Subcutaneous abdominal adipose tissue (tissue), 5 donors: ENCODE measurements around the gene HMCN2.

Experiments
- H3K27ac ChIP-seq: one replicate; pipeline ENCODE4 v1.7.0; 2013; ENCODE audit warnings: low read depth, mild to moderate bottlenecking, inconsistent platforms, low read length, moderate library complexity
- H3K27me3 ChIP-seq, 5 donors: one replicate each; pipeline ENCODE4 v1.7.0; 2013; ENCODE audit warnings: low read length in 5 of 5, inconsistent platforms in 1 of 5; ENCODE audit not compliant: control insufficient read depth in 5 of 5, insufficient read depth in 4 of 5
- H3K36me3 ChIP-seq, 5 donors: one replicate each; pipeline ENCODE4 v1.7.0; 2013; ENCODE audit warnings: low read length in 5 of 5; ENCODE audit not compliant: control insufficient read depth in 5 of 5, insufficient read depth in 5 of 5
- H3K4me1 ChIP-seq, 5 donors: one replicate each; pipeline ENCODE4 v1.7.0; 2013; ENCODE audit warnings: low read length in 5 of 5, mild to moderate bottlenecking in 3 of 5, moderate library complexity in 1 of 5; ENCODE audit not compliant: control insufficient read depth in 5 of 5, insufficient read depth in 5 of 5
- H3K4me3 ChIP-seq, 5 donors: one replicate each; pipeline ENCODE4 v1.7.0; 2013; ENCODE audit warnings: low read length in 5 of 5, low read depth in 1 of 5
- H3K9ac ChIP-seq, 5 donors: one replicate each; pipeline ENCODE4 v1.7.0; 2013; ENCODE audit warnings: low read length in 5 of 5, mild to moderate bottlenecking in 4 of 5, moderate library complexity in 3 of 5
- H3K9me3 ChIP-seq, 5 donors: one replicate each; pipeline ENCODE4 v1.7.0; 2013; ENCODE audit warnings: low read length in 5 of 5; ENCODE audit not compliant: control insufficient read depth in 5 of 5
- donor health status: healthy.
- donor health status: healthy.
- donor health status: healthy.
- donor health status: healthy.
- donor health status: healthy.

The HMCN2 gene

DNA sequence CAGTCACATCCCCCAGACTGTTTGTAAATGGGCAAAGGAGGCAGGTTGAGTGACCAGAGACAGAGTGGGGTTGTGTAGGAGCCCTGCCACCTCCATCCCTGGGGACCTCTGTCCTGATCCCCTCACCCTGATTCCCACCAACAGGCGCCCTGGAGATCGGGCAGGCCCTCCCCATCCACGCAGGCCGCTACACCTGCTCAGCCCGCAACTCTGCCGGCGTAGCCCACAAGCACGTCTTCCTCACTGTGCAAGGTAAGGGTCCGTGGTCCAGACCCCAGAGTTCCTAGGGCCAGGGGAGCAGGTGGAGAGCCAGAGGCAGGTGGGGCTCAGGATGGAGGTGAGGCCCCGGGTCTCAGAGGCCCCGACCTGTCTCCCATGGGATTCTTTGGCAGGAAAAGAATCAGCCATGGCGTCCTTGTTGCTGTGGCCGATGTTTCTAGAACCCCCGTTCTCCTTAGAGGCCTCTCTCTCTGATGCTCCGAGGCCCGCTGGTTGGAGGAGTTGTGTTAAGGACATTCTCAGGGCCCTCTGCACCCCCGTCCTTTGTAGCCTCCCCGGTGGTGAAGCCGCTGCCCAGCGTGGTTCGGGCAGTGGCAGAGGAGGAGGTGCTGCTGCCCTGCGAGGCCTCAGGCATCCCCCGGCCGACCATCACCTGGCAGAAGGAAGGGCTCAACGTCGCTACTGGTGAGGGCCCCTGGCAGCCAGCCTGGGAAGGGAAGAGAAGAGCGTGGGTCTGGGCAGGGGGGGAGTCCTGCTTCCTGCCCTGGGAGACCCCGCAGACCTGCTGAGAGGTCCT, 137.3 kb downstream of the HMCN2 start:
- no peak overlapping the region for H3K27ac ChIP-seq
- H3K4me1 ChIP-seq = peaks cover 0 to 4% (median 0%) of the 10 kb centered on the region in 5 donors
- H3K4me3 ChIP-seq = no peak overlapping the region
- no peaks in the 10 kb centered on the region for H3K9me3 ChIP-seq
- no peak overlapping the region for H3K9ac ChIP-seq
- peaks cover 0 to 11% (median 5%) of the 10 kb centered on the region in 5 donors for H3K27me3 ChIP-seq
- H3K36me3 ChIP-seq = no peaks in the 10 kb centered on the region

DNA sequence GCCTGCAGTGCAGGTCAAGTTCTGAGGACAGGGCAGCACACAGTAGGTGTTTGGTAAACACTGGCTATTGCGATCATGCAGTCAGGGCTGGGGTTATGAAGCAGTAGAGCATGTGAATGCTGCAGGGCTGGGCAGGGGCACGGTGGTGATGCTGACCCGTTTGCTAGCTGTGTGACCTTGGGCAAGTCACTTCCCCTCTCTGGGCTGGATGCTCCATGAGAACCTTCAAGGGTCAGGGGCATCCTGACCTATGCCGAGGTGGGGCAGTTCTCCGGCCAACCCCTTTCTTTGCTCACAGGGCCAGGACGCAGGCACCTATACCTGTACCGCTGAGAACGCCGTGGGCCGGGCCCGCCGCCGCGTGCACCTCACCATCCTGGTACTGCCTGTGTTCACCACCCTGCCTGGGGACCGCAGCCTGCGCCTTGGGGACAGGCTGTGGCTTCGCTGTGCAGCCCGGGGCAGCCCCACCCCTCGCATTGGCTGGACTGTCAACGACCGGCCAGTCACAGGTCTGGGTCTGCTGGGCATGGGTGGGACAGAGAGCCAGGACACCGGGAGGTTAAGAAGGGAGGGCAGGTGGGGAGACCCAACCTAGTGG, 140.2 kb downstream of the HMCN2 start:
- peaks cover 0 to 6% (median 5%) of the 10 kb centered on the region in 5 donors for H3K27me3 ChIP-seq
- no peak overlapping the region for H3K27ac ChIP-seq
- peaks cover 0 to 3% (median 0%) of the 10 kb centered on the region in 5 donors for H3K9me3 ChIP-seq
- H3K9ac ChIP-seq = no peak overlapping the region
- peaks cover 0 to 6% (median 0%) of the 10 kb centered on the region in 5 donors for H3K4me1 ChIP-seq
- no peak overlapping the region for H3K4me3 ChIP-seq
- H3K36me3 ChIP-seq = no peaks in the 10 kb centered on the region

DNA sequence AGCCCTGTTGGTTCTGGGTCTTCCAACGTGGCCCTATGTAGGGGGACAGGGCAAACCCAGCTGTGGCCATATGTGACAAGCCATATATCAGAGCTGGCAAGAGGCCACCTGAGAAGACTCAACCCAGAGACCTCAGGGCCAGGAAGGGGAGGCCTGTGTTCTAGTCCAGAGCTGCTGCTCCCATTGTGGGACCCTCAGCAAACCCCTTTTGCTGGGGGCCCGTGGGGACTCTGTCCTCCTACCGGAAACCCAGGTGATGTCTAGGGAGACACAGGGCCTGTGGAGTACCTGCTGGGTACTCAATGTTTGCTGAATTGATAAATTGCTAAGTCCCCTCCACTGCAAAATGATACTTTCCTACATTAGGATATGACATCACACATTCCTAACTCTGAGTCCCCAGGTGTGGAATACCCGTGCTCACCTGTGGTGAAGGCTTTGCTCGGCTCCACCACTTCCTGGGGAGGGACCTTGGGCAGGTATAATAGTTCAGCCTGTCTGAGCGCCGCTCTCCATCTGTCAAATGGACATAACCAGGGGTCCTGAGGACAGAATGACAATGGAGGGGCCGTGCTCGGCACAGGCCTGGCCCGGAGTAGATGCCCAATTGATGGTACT, 140.8 kb downstream of the HMCN2 start:
- no peak overlapping the region for H3K4me3 ChIP-seq
- no peak overlapping the region for H3K9ac ChIP-seq
- no peak overlapping the region for H3K27ac ChIP-seq
- peaks cover 0 to 6% (median 5%) of the 10 kb centered on the region in 5 donors for H3K27me3 ChIP-seq
- peaks cover 0 to 6% (median 0%) of the 10 kb centered on the region in 5 donors for H3K4me1 ChIP-seq
- H3K9me3 ChIP-seq = peaks cover 0 to 3% (median 0%) of the 10 kb centered on the region in 5 donors
- no peaks in the 10 kb centered on the region for H3K36me3 ChIP-seq

DNA sequence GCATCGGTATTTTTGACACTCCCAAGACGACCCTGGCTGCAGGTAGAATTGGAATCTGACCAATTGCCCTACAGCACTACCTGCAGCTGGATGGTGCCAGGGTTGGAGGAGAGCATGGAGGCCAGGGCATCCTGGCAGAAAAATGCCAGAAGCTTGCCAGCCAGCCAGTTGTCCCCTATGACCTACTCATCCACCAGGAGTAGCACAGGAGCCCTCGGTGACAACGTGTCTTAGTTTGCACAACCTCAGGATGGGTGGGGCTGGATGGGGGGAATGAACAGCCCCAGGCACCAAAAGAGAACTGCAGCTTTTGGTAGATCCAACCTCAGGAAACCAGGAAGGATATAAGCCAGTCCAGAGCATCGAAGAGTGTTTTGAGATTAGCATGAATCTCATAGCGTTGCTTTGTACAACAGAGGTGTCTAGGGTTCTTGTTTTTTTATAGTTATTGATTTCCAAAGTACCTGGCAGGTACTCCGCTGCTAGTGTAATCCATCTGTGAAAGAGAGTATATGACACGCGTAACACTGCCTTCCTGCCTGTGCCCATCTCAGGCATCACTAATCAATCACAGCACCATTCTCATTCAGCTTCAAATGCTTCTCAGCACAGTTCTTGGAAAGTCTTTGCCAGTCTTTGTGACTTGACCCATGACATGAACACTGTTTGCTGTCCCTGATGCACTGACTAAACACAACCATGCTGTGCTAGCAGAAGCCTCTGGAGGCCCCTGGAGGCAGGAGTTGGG, 142.5 kb downstream of the HMCN2 start:
- Histone ChIP-seq H3K4me3 (no peak overlapping the region), H3K4me1 (peaks cover 0 to 6% (median 0%) of the 10 kb centered on the region in 5 donors), H3K27ac (no peak overlapping the region), H3K27me3 (peaks cover 0 to 3% (median 0%) of the 10 kb centered on the region in 5 donors), H3K9ac (no peak overlapping the region), H3K9me3 (peaks cover 0 to 3% (median 0%) of the 10 kb centered on the region in 5 donors), H3K36me3 (no peaks in the 10 kb centered on the region)

DNA sequence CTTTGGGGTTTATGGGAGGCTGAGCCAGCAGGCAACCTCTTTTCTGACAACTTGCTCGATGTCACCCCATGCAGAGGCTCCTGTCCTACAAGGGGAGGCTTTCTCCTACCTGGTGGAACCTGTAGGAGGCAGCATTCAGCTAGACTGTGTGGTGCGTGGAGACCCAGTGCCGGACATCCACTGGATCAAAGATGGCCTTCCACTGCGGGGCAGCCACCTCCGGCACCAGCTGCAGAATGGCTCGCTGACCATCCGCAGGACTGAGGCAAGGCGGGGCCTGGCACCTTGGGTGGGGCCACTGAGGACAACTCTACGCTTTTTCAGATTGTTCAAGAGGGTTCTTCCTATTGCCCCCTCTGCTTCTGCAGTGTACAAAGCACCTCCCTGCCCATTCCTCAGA, 143.1 kb downstream of the HMCN2 start:
- peaks cover 0 to 3% (median 0%) of the 10 kb centered on the region in 5 donors for H3K27me3 ChIP-seq
- no peak overlapping the region for H3K27ac ChIP-seq
- no peaks in the 10 kb centered on the region for H3K36me3 ChIP-seq

DNA sequence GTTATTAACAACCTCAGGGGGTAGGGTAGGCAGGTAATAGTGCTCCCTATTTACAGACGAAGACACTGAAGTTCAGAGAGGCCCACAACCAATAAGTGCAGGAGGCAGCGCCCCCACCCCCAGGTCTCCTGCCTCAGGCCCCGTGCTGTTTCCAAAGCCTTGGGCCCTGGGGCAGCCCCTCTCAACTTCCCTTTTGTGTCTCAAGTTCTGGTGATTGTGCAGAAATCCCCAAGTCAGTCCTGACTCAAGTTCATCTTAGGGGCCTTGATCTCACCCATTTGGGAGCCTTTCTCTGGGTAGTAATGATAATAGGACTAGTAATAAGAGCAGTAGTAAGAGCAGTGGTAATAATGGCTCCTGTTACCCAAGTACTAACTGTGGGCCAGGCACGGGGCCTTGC, 143.7 kb downstream of the HMCN2 start:
- Histone ChIP-seq H3K27me3 (no peaks in the 10 kb centered on the region), H3K36me3 (no peaks in the 10 kb centered on the region), H3K9me3 (peaks cover 0 to 3% (median 0%) of the 10 kb centered on the region in 5 donors), H3K4me1 (peaks cover 0 to 6% (median 0%) of the 10 kb centered on the region in 5 donors), H3K9ac (no peak overlapping the region), H3K27ac (no peak overlapping the region), H3K4me3 (no peak overlapping the region)

More for the DNA sequence above, 143.1 kb downstream of the HMCN2 start:
- H3K4me1 ChIP-seq = peaks cover 0 to 6% (median 0%) of the 10 kb centered on the region in 5 donors
- no peak overlapping the region for H3K9ac ChIP-seq
- H3K9me3 ChIP-seq = peaks cover 0 to 3% (median 0%) of the 10 kb centered on the region in 5 donors
- no peak overlapping the region for H3K4me3 ChIP-seq

DNA sequence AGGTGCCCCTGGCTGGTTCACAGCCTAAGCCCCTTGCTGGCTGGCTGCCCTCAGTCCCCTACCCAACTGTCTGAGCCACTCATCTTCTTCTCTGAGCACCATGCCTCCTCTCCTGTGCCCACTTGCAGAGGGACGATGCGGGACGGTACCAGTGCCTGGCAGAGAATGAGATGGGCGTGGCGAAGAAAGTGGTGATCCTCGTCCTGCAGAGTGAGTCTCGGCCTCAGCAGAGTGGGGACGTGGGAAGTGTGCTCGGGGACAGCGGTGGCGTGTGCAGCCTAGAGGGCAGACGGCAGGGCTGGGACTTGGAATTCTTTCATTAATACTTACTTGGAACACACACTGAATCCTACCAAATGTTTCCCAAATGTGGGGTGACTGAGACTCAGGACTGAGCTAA, 144.9 kb downstream of the HMCN2 start:
- H3K9ac ChIP-seq = no peak overlapping the region
- H3K27ac ChIP-seq = no peak overlapping the region
- no peak overlapping the region for H3K4me3 ChIP-seq
- peaks cover 0 to 3% (median 0%) of the 10 kb centered on the region in 5 donors for H3K9me3 ChIP-seq
- H3K36me3 ChIP-seq = no peaks in the 10 kb centered on the region
- peaks cover 0 to 6% (median 0%) of the 10 kb centered on the region in 5 donors for H3K4me1 ChIP-seq
- no peaks in the 10 kb centered on the region for H3K27me3 ChIP-seq

DNA sequence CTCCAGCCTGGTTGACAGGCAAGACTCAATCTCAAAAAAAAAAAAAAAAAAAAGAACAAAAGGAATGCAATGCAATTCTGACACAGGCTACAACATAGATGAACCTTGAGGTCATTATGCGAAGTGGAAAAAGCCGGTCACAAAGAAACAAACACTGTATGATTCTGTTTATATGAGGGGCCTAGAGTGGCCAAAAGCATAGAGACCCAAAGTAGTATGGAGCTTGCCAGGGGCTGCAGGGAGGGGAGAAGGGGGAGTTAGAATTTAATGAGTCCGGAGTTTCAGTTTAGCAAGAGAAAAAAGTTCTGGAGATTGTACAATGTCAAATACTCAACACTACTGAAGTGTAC, 146.0 kb downstream of the HMCN2 start:
- Histone ChIP-seq H3K9ac (no peak overlapping the region), H3K9me3 (peaks cover 0 to 3% (median 0%) of the 10 kb centered on the region in 5 donors), H3K27ac (no peak overlapping the region), H3K4me1 (peaks cover 0 to 6% (median 0%) of the 10 kb centered on the region in 5 donors), H3K27me3 (no peaks in the 10 kb centered on the region), H3K4me3 (no peak overlapping the region), H3K36me3 (no peaks in the 10 kb centered on the region)

DNA sequence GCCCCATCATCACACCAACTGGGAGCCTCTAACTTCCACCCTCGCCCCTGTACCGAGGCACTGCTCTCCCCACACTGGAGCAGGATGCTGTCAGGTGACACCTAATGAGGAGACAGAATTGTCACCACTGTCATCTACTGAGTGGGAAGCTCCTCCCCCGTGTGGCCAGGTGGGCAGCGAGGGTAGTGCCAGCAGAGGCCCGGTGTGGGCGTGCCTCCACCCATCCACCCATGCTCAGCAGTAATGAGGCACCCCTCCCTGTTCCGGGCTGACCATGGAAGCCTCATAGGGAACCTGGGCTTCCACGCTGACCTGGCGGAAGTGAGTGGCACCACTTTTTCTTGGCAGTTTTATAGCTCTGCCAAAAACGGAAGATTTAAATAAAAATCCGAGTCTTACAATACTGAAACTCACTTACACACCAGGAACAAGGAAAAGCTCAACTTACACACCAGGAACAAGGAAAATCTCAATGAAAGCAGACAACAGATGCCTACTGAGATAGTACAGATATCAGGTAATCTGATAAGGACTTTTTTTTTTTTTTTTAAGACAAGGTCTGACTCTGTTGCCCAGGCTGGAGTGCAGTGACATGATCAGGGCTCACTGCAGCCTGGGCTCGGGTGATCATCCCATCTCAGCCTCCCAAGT, 148.6 kb downstream of the HMCN2 start:
- Histone ChIP-seq H3K9me3 (no peaks in the 10 kb centered on the region), H3K27me3 (peaks cover 0 to 4% (median 0%) of the 10 kb centered on the region in 5 donors), H3K36me3 (no peaks in the 10 kb centered on the region), H3K9ac (no peak overlapping the region), H3K4me3 (no peak overlapping the region), H3K27ac (no peak overlapping the region), H3K4me1 (no peaks in the 10 kb centered on the region)
